GM21619 (cell line): Measurements from ENCODE around the gene PEX11A.

Experiments
- ATAC-seq: cut with Tn5 transposase; IDR thresholded peaks from one replicate; pipeline ENCODE4 v1.9.1; 2021; ENCODE audit not compliant: unreplicated experiment

PEX11A gene

DNA sequence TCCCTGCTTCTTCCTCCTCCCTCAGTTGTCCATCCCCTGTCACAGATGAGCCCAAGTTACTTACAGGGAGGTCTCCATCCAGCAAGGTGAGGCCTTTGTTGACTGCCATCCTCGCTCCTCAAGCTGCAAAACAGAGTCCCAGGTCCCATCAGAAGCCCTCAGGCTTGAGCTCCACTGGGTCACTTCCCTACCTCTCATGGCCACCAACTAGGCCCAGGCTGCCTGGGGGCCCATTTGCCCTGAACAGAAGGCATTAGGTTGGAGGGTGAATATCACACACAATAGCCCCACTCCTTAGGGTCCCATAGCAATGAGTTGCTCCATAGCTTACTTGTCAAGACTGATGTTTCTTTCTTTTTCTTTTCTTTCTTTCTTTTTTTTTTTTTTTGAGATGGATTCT, 13.2 kb downstream of the PEX11A start:
- ATAC-seq, result no peak

DNA sequence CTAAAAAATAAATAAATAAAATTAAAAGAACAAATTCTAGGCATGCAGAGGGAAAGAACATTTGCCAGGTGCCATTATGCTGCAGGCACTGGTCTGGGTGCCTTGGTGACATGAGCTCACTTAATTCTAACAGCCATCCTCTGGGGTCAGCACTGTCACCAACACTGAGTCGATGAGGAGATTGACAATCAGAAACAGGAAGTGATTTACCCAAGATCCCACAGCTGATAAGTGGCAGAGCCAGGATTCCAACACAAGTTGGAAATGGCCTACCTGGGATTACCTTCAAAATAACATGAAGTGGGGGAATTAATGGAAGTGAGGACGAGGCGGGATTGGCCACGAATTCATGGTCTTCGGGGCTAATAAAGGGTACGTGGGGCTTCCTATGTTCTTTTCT, 14.9 kb downstream of the PEX11A start:
- ATAC-seq, result no peak

DNA sequence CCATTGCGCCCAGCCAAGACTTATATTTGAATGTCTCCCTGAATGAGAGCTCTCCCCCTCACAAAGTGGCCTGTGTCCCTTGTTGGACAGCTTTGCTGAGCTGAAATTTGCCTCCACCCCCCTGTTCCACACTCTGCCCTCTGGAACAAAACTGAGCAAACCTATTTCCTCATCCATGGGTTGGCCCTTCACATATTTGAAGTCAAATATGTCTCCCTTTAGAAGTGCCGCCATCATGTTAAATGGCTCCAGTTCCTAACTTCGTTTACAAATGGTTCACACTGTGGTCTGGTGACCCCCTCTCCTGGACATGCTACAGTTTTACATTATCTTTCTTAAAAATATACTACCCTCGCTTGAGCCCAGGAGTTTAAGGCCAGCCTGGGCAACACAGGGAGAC, 16.0 kb downstream of the PEX11A start:
- ATAC-seq, result no peak

DNA sequence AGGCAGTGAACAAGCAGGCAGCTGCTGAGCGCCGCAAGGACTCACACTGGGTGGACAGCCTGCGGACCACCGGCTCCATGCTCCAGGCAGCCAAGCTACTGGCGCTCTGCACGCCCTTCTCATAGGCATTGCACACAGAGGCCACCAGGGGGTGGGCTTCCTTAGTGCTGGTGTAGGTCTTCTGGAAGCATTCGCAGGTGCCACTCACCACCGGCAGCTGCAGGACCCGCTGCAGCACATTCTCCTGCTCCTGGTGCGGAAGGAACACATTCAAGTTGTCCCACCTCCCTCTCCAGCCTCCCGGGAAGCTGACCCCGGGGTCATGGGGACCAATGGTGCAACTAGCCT, 17.4 kb downstream of the PEX11A start:
- ATAC-seq, result no peak

DNA sequence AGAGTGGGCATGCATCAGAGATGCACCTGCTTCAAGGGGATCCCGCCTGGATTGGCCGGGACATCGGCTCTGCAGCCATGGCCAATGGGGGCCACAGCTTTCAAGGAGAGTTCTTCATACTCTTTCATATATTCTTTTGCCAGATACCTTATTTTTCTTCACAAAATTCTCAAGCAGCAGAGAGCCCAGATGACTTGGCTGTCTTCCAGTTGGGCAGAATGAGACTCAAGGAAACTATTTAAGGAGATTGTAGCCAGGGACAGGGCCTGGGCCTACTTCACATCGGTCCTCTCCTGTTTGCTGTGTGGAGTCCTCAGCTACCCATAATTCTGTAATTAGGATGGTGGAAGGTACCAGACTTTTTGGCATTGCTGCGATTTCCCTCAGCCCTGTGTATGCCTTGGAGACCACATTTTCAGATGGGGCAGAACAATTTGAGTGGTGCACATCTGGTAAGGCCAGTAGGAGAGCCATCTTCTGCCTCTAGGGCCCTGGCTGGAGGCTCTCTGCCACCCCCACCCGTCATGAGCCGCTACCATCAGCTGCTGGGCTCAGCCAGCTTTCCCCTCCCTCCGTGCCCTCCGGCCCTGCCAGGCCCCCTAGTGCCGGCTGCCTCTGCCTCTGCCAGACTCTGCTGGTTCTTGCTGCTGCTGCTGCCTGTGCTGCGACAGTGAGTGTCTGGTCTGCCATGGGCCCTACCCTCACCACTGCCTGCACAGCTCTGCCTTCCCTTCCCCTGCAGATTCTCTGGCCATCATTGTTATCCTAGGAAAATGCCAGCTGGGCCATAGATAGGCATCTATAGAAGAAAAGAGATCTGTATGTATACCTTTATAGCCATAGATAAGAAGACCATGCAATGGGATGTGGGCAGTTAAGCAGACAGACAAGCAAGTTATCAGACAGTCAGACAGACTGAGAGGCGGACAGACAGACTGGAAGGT, 18.1 kb downstream of the PEX11A start:
- ATAC-seq, result no peak

DNA sequence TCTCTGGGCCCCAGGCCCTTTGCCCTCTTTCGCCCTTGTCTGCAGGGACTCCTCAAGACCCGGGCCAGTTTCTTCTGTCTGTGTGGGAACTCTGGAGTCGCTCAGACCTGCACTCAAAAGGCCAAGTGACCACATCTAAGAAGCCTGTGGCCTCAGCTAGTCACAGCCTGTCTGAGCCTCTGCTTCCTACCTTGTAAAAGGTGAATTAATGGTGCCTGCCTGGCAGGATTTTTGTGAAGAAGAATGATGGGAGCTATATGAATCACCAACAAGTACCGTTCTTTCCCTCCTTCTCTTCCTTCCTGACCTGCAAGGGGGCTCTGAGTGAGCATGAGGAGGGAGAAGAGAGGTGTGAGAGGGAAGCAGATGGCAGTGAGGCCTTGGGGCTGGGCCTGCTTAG, 18.9 kb downstream of the PEX11A start:
- no peak for ATAC-seq

DNA sequence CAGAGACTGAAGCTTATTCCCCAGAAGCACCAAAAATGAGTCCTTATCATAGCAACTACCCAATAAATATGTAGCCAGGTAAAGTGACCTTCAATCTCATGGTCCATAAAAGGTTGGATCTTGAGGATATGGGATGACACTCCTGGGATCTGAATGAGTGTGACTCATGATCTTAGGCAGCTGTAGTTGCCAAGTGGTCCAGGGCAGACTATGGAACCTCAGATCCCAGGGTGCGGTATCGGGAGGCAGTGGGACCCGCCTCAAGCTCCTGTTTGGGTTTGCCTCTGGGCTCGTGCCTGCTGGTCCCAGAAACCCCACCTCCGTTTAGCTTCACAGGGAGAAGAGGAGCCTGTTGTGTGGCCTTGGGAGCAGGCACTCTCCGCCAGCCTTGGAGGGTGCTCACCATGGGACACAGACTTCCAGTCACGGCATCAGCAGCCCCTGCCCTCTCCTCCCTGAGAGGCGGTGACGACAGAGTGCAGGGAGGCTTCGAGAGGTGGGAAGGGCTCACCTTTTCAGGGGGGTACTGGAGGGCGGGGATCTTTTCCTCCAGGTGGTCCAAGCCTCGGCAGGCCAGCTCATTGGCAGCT, 19.5 kb downstream of the PEX11A start:
- ATAC-seq, result no peak

DNA sequence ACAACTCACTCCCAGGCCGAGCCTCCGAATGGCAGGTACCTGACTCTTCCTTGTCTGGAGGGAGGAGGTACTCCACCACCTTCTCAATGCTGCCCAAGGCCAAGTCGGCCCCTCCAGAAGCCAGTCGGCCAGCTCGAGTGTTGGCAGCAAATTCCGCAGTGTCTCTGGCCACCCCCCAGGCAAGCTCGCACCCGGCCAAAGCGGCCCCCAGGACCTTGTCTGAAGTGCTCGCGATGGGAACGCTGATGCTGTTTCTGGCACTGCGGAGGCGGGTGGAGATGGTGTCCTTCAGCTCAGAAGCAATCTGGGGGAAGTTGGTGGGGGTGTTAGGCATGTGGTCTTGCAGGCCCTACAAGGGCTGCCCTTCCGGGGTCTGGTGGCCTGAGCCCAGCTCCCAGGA, 20.6 kb downstream of the PEX11A start:
- no peak for ATAC-seq

DNA sequence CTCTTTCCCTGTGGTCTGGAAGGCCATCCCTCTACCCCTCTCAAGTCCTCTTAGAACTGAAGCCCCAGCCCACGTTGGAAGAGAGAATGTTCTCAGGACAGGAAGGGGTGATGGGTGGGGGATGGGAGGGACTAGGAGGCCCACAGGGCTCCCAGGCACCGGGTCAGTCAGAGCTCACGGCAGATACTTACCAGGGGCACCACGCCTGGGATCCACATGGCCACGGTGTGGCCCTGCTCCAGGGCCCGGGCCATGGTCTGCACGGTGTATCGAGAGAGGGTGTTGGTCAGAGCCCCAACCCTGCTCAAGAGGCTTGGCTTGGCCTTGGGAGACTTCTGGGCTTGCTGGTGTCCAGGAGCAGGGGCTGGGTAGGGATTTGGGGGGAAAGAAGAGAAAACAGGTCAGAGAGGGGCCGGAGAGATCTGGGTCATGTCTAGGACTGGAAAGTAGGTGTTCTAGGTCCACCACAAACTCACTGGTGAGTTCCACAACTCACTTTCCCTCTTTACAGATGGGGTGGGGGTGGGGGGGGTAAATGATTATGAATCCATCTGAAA, 21.2 kb downstream of the PEX11A start:
- ATAC-seq, result no peak

DNA sequence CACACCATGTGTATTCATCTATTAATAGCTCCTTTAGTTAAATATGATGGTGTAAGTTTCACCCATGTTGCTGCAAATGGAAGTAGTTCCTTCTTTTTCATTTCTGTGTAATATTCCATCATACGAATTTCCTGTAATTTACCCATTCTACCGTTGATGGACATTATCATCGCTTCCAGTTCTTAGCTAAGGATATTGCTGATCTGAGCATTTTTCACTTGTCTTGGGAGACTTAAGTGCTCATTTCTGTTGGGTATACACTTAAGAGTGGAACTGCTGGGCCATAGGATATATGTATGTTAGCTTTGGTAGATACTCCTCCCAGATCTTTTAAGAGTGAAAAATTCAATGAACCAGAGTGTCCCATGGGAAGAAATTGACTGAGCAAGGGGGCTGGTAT, 22.4 kb downstream of the PEX11A start:
- ATAC-seq, result no peak

DNA sequence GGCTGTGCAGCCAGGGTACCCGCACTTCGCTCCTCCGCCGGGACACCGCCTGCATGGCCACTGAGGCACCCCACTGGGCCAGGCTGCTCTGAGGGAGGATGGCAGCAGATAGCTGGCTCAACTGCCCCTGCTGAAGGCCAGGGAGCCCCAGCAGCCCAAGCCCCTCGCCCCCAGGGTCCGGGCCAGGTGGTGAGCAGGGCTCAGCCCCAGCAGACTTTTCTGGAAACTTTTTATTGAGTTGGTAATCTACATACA, 22.9 kb downstream of the PEX11A start:
- no peak for ATAC-seq

DNA sequence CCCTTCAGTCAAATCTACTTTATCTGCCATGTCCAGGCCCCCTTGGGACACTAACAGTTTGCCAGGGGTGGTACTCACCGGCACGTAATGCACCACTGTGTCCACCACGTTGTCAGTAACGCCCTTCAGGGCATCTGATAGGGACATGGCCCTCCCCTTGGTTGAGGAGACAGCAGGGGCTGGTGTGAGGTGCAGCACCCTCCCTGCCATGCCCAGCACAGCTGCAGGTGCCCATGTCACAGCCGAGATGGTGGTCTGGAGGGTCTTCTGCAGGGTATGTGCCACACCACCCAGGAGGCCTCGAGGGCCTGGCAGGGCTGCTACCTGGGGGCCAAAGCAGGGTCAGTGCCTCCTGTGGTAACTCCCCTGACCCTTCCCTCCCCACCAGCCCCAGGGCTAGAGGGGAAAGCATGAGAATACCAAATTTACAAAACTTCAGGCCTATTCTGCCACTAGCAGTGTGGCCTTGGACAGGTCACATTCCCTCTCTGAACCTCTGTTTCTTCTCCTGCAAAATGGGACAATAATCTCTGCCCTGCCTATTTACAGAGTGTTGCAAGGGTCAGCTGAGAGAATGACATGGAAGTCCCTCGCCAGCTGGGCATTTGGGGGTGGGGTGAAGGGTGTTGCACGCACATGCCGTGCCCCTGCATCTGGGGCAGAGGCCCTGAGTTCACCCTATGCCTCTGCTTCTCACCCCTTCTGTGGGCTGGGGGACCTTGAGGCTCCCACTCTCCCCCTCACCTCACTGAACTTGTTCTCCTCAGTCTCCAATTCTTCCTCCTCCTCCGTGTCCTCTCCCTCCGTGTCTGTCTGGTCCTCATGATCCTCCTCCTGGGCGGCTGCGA, 23.5 kb downstream of the PEX11A start:
- no peak for ATAC-seq

DNA sequence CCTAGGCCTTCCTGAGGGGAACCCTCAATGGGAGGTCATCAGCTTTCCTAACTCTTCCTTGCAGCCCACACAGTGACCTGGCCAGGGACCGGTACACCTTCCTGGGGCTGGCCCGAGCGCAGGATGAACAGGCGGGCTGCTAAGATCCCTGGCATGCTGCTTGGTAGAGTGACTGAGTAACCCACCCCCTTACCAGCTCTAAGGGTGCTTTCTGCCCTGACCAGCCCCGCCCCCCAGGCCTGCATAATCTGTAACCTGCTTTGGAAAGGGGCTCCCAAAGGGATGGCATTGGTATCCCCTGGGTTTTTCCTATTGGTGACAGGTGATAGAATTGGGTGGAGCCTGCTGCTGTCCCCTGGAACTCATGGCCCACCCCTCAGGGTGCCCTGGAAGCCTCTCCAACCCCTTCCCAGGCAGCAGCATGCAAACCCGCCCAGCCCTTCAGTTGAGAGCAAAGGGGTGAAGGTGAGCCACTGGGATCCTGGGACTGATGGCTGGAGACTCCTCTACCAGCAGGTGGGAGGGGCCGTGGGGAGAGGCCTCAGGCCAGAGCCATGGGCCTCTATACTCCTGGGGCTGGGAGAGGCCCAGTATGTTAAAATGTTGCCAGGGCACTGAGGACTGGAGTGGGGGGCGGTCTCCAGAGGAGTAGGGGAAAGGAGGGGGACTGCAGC, 24.2 kb downstream of the PEX11A start:
- ATAC-seq, result no peak

DNA sequence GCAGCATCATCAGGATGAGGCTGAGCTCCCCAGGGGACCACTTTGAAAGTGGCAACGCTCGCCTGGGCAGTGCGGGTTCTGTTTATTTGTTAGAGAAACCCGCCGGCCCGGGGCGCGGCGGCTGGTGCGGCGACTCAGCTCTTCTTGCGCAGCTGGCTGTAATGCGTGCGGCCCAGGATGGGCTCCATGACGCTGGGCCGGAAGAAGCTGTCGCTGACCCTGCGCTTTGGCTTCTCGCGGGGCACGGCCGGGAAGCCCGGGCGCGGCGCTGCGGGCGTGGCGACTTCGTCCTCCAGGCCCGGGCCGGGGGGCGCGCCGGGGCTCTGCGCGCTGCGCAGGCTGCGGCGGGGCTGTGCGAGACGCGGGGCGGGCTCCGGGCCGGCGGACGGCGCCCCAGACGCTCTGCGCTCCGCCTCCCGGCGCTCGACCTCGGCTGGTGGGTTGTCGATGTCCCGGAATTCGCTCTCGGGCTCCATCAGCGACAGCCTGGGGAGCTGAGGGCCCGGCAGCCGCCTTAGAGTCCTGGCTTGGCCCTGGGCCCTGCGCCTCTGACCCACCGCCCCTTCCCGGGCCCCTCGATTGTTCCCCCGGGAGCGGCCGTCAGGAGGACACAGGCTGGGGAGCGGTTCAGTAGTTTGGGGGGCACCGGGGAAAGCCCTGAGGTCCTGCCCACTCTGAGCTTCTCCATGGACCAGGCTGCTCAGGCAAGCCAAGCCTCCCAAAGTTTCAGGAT, 24.9 kb downstream of the PEX11A start:
- no peak for ATAC-seq

DNA sequence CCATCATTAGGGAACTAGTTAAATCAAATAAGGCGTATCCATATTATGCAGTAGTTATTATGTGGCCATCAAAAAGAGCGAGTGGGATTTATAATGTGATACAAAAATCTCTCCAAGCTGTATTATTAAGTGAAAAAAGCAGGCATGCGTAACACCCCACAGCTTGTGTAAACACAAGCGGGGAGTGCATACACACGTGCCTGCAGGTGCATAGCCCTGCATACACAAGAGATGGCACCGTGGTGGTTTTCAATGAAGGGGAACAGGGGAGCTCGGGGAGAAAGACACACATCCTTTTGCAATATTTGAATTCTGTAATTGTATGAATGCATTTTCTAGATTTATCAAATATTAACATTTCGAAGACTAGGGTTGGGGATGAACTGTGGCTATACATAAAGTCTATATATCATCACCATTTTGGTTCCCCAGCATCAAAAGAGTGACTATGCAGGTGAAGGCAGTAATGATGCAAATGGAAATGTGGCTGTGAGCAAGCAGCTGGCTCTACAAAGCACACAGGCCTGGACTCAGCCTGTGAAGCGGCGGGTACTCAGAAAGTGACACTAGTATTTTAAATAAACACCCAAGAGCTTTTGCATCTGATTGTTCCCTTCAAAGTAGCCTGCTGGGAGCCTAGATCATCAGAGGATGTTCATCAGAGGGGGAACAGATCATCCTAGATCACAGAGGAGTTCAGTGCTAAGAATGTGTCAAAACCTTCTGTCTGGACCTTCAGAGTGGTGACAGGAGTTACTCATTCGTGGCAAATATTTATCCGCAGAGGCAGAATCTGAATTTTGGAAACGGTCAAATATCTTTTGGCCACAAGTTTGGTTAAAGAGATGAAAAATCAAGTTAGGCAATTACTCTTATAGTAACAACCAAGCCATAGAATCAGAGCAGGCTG, 25.9 kb downstream of the PEX11A start:
- no peak for ATAC-seq

DNA sequence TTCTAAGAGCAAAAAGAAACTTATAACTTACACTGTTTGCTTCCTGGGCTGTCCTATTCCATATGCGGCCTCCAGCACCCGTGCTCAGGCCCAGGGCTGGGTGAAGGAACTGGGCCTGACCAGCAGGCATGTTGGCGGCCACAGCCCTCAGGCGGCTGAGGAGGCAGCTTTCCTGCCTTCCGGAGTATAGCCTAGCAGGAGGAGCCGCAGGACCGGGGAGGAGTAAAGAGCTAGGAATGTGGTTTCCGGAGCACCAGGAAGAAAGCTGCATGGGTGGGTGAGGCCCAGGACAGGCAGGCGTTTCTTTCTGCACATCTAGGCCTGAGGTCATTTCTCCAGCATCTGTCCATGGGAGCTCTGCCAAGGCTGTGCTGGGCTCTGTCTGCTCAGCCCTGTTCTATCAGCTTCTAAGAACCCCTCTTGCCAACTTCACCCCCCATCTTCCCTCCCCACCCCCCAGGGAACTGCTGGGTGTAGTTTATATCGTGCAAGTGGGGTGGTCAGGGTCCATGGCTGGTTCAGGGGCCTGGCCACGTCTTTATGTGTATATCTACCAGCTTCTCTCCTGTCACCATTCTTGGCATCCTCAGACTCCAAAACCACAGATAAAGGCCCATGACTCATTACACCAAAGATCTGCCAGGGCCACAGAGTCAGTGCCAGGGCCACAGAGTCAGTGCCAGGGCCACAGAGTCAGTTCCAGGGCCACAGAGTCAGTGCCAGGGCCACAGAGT, 27.5 kb downstream of the PEX11A start:
- no peak for ATAC-seq

DNA sequence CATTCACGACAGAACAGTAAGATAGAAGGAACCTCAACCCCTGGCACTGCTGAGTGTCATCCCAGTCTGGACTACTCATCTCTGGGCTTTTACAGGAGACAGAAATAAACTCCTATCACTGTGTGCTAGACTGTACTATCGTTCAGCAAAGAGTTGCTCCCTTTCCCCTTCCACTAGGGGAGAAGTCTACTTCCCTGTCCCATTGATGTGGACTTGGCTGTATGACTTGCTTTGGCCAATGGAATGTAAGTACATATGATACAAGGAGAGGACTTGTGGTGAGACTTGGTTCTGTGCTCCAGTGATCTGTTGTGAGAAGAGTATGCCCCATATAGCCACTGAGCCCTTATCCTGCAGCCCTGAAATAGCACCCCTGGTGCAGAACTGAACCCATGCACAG, 30.0 kb downstream of the PEX11A start:
- ATAC-seq, result no peak

DNA sequence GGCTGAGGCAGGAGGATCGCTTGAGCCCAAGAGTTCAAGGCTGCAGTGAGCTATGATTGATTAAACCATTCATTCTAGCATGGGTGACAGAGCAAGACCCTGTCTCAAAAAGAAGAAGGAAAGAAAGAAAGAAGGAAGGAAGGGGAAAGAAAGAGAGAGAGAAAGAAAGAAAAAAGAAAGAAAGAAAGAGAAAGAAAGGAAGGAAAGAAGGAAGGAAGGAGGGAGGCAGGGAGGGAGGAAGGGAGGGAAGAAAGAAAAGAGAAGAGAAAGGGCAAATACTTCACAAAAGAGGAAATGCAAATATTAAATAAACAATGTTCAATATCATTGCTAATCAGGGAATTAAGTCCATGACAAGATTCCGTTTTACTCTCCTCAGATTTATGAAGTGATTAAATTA, 31.3 kb downstream of the PEX11A start:
- ATAC-seq, result no peak

DNA sequence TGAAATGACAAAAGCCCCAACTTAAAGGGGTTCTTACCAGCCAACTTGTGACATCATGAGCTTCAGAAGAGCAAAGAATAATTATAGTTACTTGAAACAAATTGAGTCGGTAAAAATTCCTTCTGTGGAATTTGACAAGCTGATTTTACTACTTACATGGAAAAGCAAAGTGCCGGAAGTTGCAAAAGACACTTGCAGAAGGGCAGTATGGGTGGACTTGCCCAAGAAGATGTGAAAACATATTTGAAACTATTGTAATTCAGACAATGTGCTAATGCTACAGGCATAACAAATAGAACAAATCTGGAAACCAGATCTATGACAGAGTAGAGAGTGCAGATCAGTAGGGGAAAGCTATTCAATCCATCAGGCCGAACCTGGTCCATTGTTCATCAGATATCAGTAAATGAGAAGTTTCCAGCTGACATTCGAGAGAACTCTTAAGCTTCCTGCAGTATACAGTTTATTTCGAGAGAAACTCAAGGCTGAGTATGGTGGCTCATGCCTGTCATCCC, 32.8 kb downstream of the PEX11A start:
- ATAC-seq, result no peak
